Eye (tissue), 1 donor: Measurements from ENCODE around the gene NRARP.

Experiments
- DNase-seq: peaks from one replicate; pipeline ENCODE4 v3.0.0-alpha.2; 2015

NRARP gene

GRCh38 chr9:137255448-137256114 lies 46.5 kb downstream of the NRARP start:
- DNase-seq = no peak

DNA sequence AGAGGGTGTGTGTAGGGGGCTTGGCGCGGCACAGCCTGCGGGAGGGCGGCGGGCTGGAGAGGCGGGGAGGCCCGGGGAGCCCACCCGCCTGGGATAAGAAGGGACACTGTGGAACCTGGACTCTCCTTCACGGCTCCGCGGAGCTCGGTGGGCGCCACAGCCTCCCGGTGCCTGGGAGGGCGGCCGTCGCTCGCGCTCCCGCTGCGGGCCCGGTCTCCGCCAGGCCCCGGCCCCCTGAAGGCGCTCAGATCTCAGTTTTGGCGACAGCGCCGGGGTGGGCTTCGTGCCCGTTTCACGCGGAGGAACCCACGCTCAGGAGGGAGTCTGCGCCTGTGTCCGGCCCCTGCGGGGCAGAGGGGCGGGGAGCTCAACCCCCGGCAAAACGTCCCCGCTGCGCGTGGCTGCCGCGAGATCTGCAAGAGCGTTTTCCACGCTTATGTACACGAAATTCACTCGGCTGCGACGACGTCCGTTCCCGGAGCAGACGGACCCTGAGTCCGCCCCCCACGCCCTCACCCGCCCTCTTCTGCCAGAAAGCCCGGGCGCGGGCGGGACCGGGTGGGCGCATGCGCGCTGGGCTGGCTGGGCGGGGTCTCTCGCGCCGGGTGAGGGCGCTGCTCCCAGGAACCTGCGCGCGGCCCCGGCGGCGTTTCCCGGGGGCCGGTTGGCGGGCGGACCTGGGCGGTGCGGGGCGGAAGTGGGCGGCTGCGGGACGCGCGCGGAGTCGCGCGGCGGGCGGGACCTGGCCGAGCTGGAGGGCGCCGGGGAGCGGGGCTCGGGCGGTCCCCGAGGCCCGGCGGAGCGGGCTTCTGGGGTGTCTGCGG lies 47.2 kb downstream of the NRARP start, which contains the start of gene NELFB:
NELFB (plus strand) TSS at position 704 of the 824 bp plus-strand sequence.
- peak; percentile 96 for DNase-seq

GRCh38 chr9:137253717-137254623 lies 48.1 kb downstream of the NRARP start:
- peak; percentile 56 for DNase-seq

DNA sequence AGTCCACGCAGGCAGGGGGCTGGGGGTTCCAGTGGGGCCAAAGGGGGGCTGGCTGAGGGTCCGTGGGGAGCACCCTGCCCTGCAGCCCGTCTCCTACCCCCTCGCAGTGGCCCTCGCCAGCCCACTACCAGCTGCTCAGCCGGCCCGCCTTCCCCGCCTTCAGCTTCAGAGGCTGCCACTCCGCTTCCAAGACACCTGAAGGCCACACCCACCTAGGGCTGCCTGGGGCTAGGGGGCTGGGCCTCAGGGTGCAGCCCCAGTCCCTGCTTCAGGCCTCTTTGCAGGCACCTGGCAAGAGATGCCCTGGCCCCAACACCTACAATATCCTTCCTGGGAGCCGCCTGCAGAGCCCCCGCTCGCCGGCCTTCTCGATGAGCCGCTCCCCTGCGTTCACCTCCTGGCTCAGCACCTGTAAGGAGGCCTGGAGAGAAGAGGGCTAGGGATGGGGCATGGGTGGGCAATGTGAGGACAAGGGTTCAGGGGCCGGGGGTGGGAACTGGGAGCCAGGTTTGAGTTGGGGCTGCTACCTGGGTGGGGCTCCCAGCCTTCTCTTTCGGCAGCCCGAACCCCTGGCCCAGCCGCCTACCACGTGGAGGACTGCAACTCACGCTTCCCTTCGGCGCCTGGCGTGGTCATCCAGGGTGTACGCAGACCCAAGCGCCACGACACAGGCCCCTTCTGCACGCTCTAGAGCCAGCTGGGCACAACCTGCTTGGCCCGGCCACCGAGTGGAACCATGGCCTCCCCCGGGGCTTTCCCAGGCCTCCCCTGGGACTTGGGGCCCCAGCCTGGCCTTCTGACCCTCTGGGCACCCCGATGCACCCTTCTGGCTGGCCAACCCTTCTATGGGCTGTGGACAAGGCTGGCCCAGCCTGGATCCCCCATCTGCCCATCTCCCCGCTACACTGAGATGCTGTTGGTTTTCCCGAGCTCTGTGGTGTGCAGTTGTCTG lies 49.2 kb downstream of the NRARP start:
- DNase-seq = no peak

GRCh38 chr9:137251490-137252268 lies 50.4 kb downstream of the NRARP start:
- DNase-seq = no peak

DNA sequence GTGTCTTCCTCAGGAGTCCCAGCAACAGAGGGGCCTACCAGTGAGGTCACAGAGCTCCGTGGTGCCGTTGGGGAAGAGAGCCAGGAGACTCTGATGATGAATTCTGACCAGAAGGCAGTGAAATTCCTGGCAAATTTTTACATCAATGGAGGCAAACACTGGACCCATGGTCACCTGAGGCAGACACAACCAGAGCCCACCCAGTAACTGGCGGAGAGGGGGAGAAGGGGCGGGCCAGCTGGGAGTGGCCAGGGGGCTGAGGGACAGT lies 50.9 kb downstream of the NRARP start, which contains the start of gene STPG3:
STPG3 (plus strand) TSS at position 93 of the 268 bp plus-strand sequence; CDS start at position 94, 1 bp downstream.
- DNase-seq = no peak

DNA sequence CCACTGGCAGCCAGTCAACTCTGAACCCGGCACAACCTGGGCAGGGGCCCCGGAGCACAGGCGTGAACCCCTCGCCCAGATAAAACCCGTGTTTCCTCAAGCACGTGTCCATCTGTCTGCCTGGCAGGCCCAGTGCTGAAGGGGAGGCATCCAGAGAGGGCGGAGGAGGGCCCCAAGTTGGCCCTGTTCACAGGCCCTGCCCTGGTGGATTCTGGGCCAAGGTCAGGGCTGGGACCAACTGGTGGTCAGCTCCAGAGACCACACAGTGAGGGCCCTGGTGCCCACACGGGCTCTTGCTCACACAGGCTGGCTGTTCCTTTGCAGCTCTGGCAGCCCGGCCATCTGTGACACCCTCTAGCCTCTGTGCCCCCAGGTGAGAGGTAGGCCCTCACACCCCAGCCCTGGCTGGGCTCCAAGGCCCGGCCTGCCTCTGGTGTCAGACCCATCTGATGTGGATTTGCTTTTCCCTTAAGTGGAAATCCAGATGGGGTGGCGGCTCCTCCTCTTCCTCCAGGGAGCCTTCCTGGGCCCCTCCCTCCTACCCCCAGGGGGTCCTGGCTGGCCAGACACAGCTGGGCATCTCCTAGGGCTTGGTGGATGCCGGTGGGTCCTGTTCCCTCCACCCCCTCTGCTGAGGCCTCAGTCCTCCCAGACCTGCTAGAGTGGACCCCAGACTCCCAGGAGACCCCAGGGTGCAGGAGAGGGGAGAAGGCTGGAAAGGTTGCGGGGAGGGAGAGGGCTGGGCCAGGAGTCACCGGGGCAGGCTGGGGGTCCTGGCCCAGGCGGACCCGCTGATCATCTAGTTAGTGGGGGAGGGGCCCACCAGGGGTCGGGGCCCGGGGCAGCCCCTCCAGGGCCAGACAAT lies 51.5 kb downstream of the NRARP start:
- no peak for DNase-seq
